Lower leg skin (tissue), 3 donors: ENCODE data around the gene INSC.

Experiments used
- POLR2A ChIP-seq, 2 donors: fragments of 450-650 bp; IDR thresholded peaks; one replicate each; pipeline ENCODE4 v1.6.1; 2016 to 2017; ENCODE audit warnings: antibody characterized with exemption in 2 of 2, mild to moderate bottlenecking in 1 of 2, moderate library complexity in 1 of 2
- TF ChIP-seq, protein P1 (sequence below), 3 donors: fragments of 450-650 bp; IDR thresholded peaks; one replicate each; pipeline ENCODE4 v1.5.1; 2016; ENCODE audit warnings: antibody characterized with exemption in 3 of 3, mild to moderate bottlenecking in 3 of 3, moderate library complexity in 2 of 3

DNA sequence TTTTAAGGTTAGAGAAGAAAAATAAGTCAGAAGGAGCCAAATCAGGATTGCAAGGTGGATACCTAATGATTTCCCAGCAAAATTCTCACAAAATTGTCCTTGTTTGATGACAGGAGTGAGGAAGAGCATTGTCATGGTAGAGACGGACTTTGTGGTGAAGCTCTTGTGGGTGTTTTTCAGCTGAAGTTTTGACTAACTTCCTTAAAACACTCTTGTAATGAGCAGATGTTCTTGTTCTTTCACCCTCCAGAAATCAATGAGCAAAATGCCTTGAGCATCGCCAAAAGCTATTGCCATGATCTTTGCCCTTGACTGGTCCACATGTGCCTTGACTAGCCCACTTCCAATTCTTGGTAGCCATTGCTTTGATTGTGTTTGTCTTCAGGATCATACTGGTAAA lies 21.3 kb upstream of the INSC start:
- TF ChIP-seq, protein P1, sequence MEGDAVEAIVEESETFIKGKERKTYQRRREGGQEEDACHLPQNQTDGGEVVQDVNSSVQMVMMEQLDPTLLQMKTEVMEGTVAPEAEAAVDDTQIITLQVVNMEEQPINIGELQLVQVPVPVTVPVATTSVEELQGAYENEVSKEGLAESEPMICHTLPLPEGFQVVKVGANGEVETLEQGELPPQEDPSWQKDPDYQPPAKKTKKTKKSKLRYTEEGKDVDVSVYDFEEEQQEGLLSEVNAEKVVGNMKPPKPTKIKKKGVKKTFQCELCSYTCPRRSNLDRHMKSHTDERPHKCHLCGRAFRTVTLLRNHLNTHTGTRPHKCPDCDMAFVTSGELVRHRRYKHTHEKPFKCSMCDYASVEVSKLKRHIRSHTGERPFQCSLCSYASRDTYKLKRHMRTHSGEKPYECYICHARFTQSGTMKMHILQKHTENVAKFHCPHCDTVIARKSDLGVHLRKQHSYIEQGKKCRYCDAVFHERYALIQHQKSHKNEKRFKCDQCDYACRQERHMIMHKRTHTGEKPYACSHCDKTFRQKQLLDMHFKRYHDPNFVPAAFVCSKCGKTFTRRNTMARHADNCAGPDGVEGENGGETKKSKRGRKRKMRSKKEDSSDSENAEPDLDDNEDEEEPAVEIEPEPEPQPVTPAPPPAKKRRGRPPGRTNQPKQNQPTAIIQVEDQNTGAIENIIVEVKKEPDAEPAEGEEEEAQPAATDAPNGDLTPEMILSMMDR (IDR thresholded peaks at IDR 0.05), result no peak
- no peak for TF ChIP-seq POLR2A (IDR thresholded peaks at IDR 0.05)
